COLO829 (cell line): Measurements from ENCODE around the gene CDKN2A.
A peak's percentile ranks its signal among the peaks of the same experiment; 100 is the strongest.
"Not testable (repeated sequence)": the region's sequence is repeated elsewhere in the genome, so short reads cannot be mapped to it uniquely, and the experiment has no call there.

ENCODE experiments used
- DNase-seq: peaks from one replicate; pipeline ENCODE4 v3.0.0; 2012; ENCODE audit warnings: low spot score

The CDKN2A gene

GRCh38 chr9:21982391-21982790, 11.8 kb downstream of the CDKN2A start:
- no peak for DNase-seq

GRCh38 chr9:21976334-21976875, 17.8 kb downstream of the CDKN2A start:
- no peak for DNase-seq

GRCh38 chr9:21974722-21975409, 19.3 kb downstream of the CDKN2A start:
- DNase-seq: peak; percentile 36

GRCh38 chr9:21974343-21974721, 19.9 kb downstream of the CDKN2A start:
- DNase-seq: no peak

GRCh38 chr9:21972361-21972760, 21.8 kb downstream of the CDKN2A start:
- DNase-seq: no peak

GRCh38 chr9:21970800-21971640, 23.2 kb downstream of the CDKN2A start:
- peak; percentile 46 for DNase-seq

- no peak for DNase-seq
Measured at GRCh38 chr9:21969951-21970799, 24.0 kb downstream of the CDKN2A start.

- no peak for DNase-seq
Measured at GRCh38 chr9:21969011-21969940, 24.9 kb downstream of the CDKN2A start.

GRCh38 chr9:21968331-21969010, 25.7 kb downstream of the CDKN2A start:
- no peak for DNase-seq

- no peak for DNase-seq
Measured at GRCh38 chr9:21967702-21968101, 26.5 kb downstream of the CDKN2A start.

GRCh38 chr9:21967169-21967568, 27.0 kb downstream of the CDKN2A start:
- DNase-seq: no peak

GRCh38 chr9:21966140-21966851, 27.9 kb downstream of the CDKN2A start:
- no peak for DNase-seq

- DNase-seq: no peak
Measured at GRCh38 chr9:21965401-21965951, 28.7 kb downstream of the CDKN2A start.

GRCh38 chr9:21964925-21965385, 29.2 kb downstream of the CDKN2A start:
- DNase-seq: no peak

GRCh38 chr9:21961569-21961968, 32.6 kb downstream of the CDKN2A start:
- no peak for DNase-seq

GRCh38 chr9:21959268-21959667, 34.9 kb downstream of the CDKN2A start:
- not testable (repeated sequence) for DNase-seq

- DNase-seq: no peak
Measured at GRCh38 chr9:21958833-21959232, 35.4 kb downstream of the CDKN2A start.

- DNase-seq: no peak
Measured at GRCh38 chr9:21945606-21946005, 48.6 kb downstream of the CDKN2A start.

- DNase-seq: no peak
Measured at GRCh38 chr9:21943464-21943863, 50.7 kb downstream of the CDKN2A start.
